Activated CD8-positive, alpha-beta memory T cell treated with anti-CD3 and anti-CD28 coated beads for 36 hours (primary cell): Measurements from ENCODE around the gene CCDC57. TPM values are rescaled to one million over a fixed set of nuclear protein-coding genes. Genes with fewer than 3 reads are reported as not detected.

Source experiments
- CTCF ChIA-PET: fragments of 350-600 bp; sonication (Branson Sonifier 250); formaldehyde crosslinking; loops from one replicate; lab custom pipeline; 2021; ENCODE audit warnings: antibody characterized with exemption; lab: Charles Lee
- POLR2A ChIA-PET: fragments of 350-600 bp; sonication (Branson Sonifier 250); formaldehyde crosslinking; loops from one replicate; lab custom pipeline; 2021; ENCODE audit warnings: antibody characterized with exemption; lab: Charles Lee
- total RNA-seq, 2 experiments: library from RNA; stranded (reverse); gene quantifications; one replicate each; pipeline ENCODE4 v1.2.3, GENCODE V29; 2021

CCDC57 gene
- total RNA-seq, 2 experiments from 2014 or later: 69.8 to 73.0 TPM

- ChIA-PET CTCF (interaction anchor here (1.0 to 1.5 kb wide), 5 partner anchors 18 to 59 kb away, joined by 3 to 4 read pairs (median 3); partner anchors contain the start of gene CSNK1D), POLR2A (interaction anchor here (1.5 to 1.9 kb wide), 3 partner anchors 10 to 78 kb away, joined by 5 to 6 read pairs (median 5); partner anchors contain the start of genes CD7 and SLC16A3)
These were observed 26.8 kb upstream of the CCDC57 start for GRCh38 chr17:82239401-82239925.

- ChIA-PET CTCF (interaction anchor here (0.6 to 1.5 kb wide), 8 partner anchors 19 to 242 kb away, joined by 3 to 4 read pairs (median 3); partner anchors contain the start of gene CSNK1D), POLR2A (interaction anchor here (0.6 to 1.7 kb wide), 4 partner anchors 10 to 171 kb away, joined by 4 to 7 read pairs (median 6); partner anchors contain the start of genes CD7 and SLC16A3)
These were observed 26.0 kb upstream of the CCDC57 start for GRCh38 chr17:82238472-82239201.

GRCh38 chr17:82237746-82238471 is 25.3 kb upstream of the CCDC57 start:
- POLR2A ChIA-PET: interaction anchor here (0.6 to 1.7 kb wide), 4 partner anchors 9 to 171 kb away, joined by 4 to 7 read pairs (median 6); partner anchors contain the start of genes CD7 and SLC16A3
- CTCF ChIA-PET: interaction anchor here (0.6 to 1.5 kb wide), 4 partner anchors 32 to 241 kb away, joined by 3 to 4 read pairs (median 4); no protein-coding TSS in a partner anchor

GRCh38 chr17:82237083-82237745 is 24.6 kb upstream of the CCDC57 start:
- POLR2A ChIA-PET: interaction anchor here (1.2 to 1.5 kb wide), 3 partner anchors 60 to 212 kb away, joined by 3 to 6 read pairs (median 4); no protein-coding TSS in a partner anchor
- CTCF ChIA-PET: interaction anchor here (0.7 to 2.3 kb wide), 13 partner anchors 7 to 115 kb away, joined by 3 to 14 read pairs (median 4); partner anchors contain the start of gene CD7

GRCh38 chr17:82236142-82236971 is 23.7 kb upstream of the CCDC57 start:
- POLR2A ChIA-PET: interaction anchor here (0.6 to 1.5 kb wide), 5 partner anchors 61 to 213 kb away, joined by 3 to 6 read pairs (median 4); partner anchors contain the start of gene CD7
- CTCF ChIA-PET: interaction anchor here (0.7 to 2.4 kb wide), 24 partner anchors 8 to 227 kb away, joined by 3 to 14 read pairs (median 4); partner anchors contain the start of gene CD7

- CTCF ChIA-PET: interaction anchor here (0.7 to 2.4 kb wide), 22 partner anchors 9 to 227 kb away, joined by 3 to 14 read pairs (median 4); partner anchors contain the start of gene CD7
- POLR2A ChIA-PET: interaction anchor here (1.4 to 1.5 kb wide), 2 partner anchors 62 to 213 kb away, joined by 3 to 6 read pairs; no protein-coding TSS in a partner anchor
These were observed 23.1 kb upstream of the CCDC57 start for GRCh38 chr17:82235775-82236141.

- CTCF ChIA-PET: interaction anchor here (0.7 to 2.4 kb wide), 12 partner anchors 8 to 275 kb away, joined by 3 to 14 read pairs (median 4); partner anchors contain the start of gene CD7
- POLR2A ChIA-PET: interaction anchor here (1.5 kb wide), 1 partner anchor 63 kb away, joined by 3 read pairs; no protein-coding TSS in a partner anchor
These were observed 22.6 kb upstream of the CCDC57 start for GRCh38 chr17:82235056-82235774.

GRCh38 chr17:82234211-82235055 is 21.8 kb upstream of the CCDC57 start:
- CTCF ChIA-PET: interaction anchor here (0.6 to 2.4 kb wide), 6 partner anchors 9 to 275 kb away, joined by 3 to 14 read pairs (median 8); partner anchors contain the start of gene CD7
- POLR2A ChIA-PET: no interaction called here

GRCh38 chr17:82232876-82233785 is 20.5 kb upstream of the CCDC57 start:
- ChIA-PET CTCF (no interaction called here), POLR2A (interaction anchor here (0.6 kb wide), 1 partner anchor 205 kb away, joined by 4 read pairs; no protein-coding TSS in a partner anchor)

- CTCF ChIA-PET: no interaction called here
- POLR2A ChIA-PET: interaction anchor here (0.6 kb wide), 1 partner anchor 206 kb away, joined by 4 read pairs; no protein-coding TSS in a partner anchor
These were observed 19.7 kb upstream of the CCDC57 start for GRCh38 chr17:82232322-82232820.

GRCh38 chr17:82231562-82232321 is 19.1 kb upstream of the CCDC57 start:
- CTCF ChIA-PET: interaction anchor here (1.1 kb wide), 1 partner anchor 201 kb away, joined by 4 read pairs; no protein-coding TSS in a partner anchor
- POLR2A ChIA-PET: no interaction called here

GRCh38 chr17:82231312-82231561 is 18.6 kb upstream of the CCDC57 start:
- ChIA-PET CTCF (interaction anchor here (1.1 kb wide), 1 partner anchor 201 kb away, joined by 4 read pairs; no protein-coding TSS in a partner anchor), POLR2A (no interaction called here)

GRCh38 chr17:82230609-82231311 is 18.1 kb upstream of the CCDC57 start:
- POLR2A ChIA-PET: interaction anchor here (0.9 kb wide), 1 partner anchor 30 kb away, joined by 3 read pairs; no protein-coding TSS in a partner anchor
- CTCF ChIA-PET: interaction anchor here (0.7 to 1.2 kb wide), 3 partner anchors 10 to 200 kb away, joined by 3 to 4 read pairs (median 4); partner anchors contain the start of gene SECTM1
